Duodenal mucosa (tissue), 2 donors: Measurements from ENCODE around the gene TMC4.
A peak's percentile ranks its signal among the peaks of the same experiment; 100 is the strongest.
"Not testable (repeated sequence)": the region's sequence is repeated elsewhere in the genome, so short reads cannot be mapped to it uniquely, and the experiment has no call there.

ENCODE experiments used
- H3K27ac ChIP-seq: one replicate; pipeline ENCODE4 v1.7.0; 2013; ENCODE audit warnings: low read depth, low read length
- H3K27me3 ChIP-seq, 2 donors: one replicate each; pipeline ENCODE4 v1.7.0; 2013; ENCODE audit warnings: low read length in 2 of 2, control low read depth in 1 of 2; ENCODE audit not compliant: insufficient read depth in 2 of 2, control insufficient read depth in 1 of 2
- H3K36me3 ChIP-seq, 2 donors: one replicate each; pipeline ENCODE4 v1.7.0; 2013; ENCODE audit warnings: low read length in 2 of 2, control low read depth in 1 of 2; ENCODE audit not compliant: insufficient read depth in 2 of 2, control insufficient read depth in 1 of 2
- H3K4me1 ChIP-seq, 2 donors: one replicate each; pipeline ENCODE4 v1.7.0; 2013; ENCODE audit warnings: low read length in 2 of 2, control low read depth in 1 of 2; ENCODE audit not compliant: insufficient read depth in 2 of 2, control insufficient read depth in 1 of 2
- H3K4me3 ChIP-seq, 2 donors: one replicate each; pipeline ENCODE4 v1.7.0; 2013; ENCODE audit warnings: low read length in 2 of 2, low read depth in 1 of 2
- H3K9ac ChIP-seq, 2 donors: one replicate each; pipeline ENCODE4 v1.7.0; 2013; ENCODE audit warnings: low read length in 2 of 2, low read depth in 1 of 2
- H3K9me3 ChIP-seq, 2 donors: one replicate each; pipeline ENCODE4 v1.7.0; 2013; ENCODE audit warnings: low read length in 2 of 2, control low read depth in 1 of 2; ENCODE audit not compliant: control insufficient read depth in 1 of 2

TMC4 gene

DNA sequence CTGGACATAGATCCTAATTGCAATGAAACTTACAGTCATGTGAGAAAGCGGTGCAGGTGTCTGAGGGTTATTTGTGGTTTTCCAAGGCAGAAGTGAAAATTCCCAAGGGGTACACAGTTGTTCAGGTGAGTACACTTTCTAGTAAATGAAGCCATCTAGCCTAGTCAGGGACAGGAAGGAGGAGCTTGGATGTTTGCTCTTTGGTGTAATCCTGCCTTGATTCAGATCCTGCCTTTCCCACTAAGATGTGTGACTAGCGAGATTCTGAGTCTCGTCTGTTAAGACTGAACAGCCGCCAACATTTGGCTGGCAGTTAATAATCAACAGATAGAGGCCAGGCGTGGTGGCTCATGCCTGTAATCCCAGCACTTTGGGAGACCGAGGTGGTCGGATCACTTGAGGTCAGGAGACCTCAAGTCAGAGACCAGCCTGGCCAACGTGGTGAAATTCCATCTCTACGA is 30.2 kb upstream of the TMC4 start:
- peaks cover 58 to 73% of the 10 kb centered on the region in 2 donors for H3K4me1 ChIP-seq
- peak overlapping the region in 1 of 2 donors; percentile 85 for H3K9ac ChIP-seq
- peaks cover 43 to 69% of the 10 kb centered on the region in 2 donors for H3K36me3 ChIP-seq
- no peaks in the 10 kb centered on the region for H3K9me3 ChIP-seq
- H3K4me3 ChIP-seq = peak overlapping the region; percentile 78 to 95
- no peak overlapping the region for H3K27ac ChIP-seq
- H3K27me3 ChIP-seq = no peaks in the 10 kb centered on the region

DNA sequence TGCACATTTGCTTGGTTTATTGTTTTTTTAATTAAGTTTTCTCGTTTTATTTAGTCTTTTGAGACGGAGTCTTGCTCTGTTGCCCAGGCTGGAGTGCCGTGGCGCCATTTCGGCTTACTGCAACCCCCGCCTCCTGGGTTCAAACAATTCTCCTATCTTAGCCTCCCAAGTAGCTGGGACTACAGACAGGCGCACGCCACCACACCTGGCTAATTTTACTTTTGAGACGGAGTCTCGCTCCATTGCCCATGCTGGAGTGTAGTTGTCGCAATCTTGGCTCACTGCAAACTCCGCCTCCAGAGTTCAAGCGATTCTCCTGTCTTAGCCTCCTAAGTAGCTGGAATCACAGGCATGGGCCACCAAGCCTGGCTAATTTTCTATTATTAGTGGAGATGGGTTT is 29.0 kb upstream of the TMC4 start:
- no peak overlapping the region for H3K27ac ChIP-seq
- peaks cover 35 to 57% of the 10 kb centered on the region in 2 donors for H3K36me3 ChIP-seq
- peak overlapping the region; percentile 85 to 97 for H3K9ac ChIP-seq
- peaks cover 49 to 61% of the 10 kb centered on the region in 2 donors for H3K4me1 ChIP-seq
- H3K4me3 ChIP-seq = peak overlapping the region; percentile 78 to 95
- no peaks in the 10 kb centered on the region for H3K27me3 ChIP-seq
- H3K9me3 ChIP-seq = no peaks in the 10 kb centered on the region

- Histone ChIP-seq H3K27me3 (no peaks in the 10 kb centered on the region), H3K4me1 (peaks cover 42 to 53% of the 10 kb centered on the region in 2 donors)
These were observed 28.3 kb upstream of the TMC4 start for GRCh38 chr19:54201172-54201701.

DNA sequence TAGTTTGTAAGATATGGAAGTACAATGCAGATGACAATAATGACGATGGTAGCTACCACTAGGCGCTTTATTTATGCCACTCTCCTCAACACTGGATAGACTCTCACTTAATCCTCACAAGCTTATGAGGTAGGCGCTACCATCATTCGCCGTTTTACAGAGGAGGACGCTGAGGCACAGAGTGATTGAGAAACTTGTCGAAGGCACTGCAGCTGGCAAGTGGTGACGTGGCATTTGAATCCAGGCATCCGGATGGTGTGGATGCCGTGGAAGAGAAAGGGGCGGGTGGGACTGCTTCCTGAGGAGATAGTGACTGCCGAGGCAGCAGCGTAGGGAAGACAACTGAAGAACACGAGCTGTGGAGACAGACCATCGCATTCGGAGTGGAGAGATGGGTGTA is 26.4 kb upstream of the TMC4 start:
- no peaks in the 10 kb centered on the region for H3K27me3 ChIP-seq
- no peak overlapping the region for H3K9ac ChIP-seq
- no peaks in the 10 kb centered on the region for H3K9me3 ChIP-seq
- peaks cover 21 to 31% of the 10 kb centered on the region in 2 donors for H3K36me3 ChIP-seq
- no peak overlapping the region for H3K27ac ChIP-seq
- no peak overlapping the region for H3K4me3 ChIP-seq
- H3K4me1 ChIP-seq = peaks cover 30 to 36% of the 10 kb centered on the region in 2 donors

More at GRCh38 chr19:54201172-54201701, 28.3 kb upstream of the TMC4 start:
- peak overlapping the region; percentile 78 to 95 for H3K4me3 ChIP-seq
- H3K36me3 ChIP-seq = peaks cover 28 to 49% of the 10 kb centered on the region in 2 donors
- peak overlapping the region; percentile 85 to 97 for H3K9ac ChIP-seq
- H3K27ac ChIP-seq = peak overlapping the region; percentile 92
- H3K9me3 ChIP-seq = no peaks in the 10 kb centered on the region

GRCh38 chr19:54197121-54197520 is 24.2 kb upstream of the TMC4 start:
- Histone ChIP-seq H3K36me3 (peaks cover 14 to 20% of the 10 kb centered on the region in 2 donors), H3K4me3 (no peak overlapping the region), H3K4me1 (peaks cover 13 to 15% of the 10 kb centered on the region in 2 donors), H3K27me3 (no peaks in the 10 kb centered on the region), H3K9ac (no peak overlapping the region), H3K9me3 (no peaks in the 10 kb centered on the region), H3K27ac (no peak overlapping the region)

GRCh38 chr19:54196536-54196935 is 23.6 kb upstream of the TMC4 start:
- no peak overlapping the region for H3K9ac ChIP-seq
- H3K27ac ChIP-seq = no peak overlapping the region
- no peaks in the 10 kb centered on the region for H3K9me3 ChIP-seq
- no peaks in the 10 kb centered on the region for H3K27me3 ChIP-seq
- H3K36me3 ChIP-seq = peaks cover 8 to 14% of the 10 kb centered on the region in 2 donors
- peaks cover 13 to 15% of the 10 kb centered on the region in 2 donors for H3K4me1 ChIP-seq
- H3K4me3 ChIP-seq = no peak overlapping the region

DNA sequence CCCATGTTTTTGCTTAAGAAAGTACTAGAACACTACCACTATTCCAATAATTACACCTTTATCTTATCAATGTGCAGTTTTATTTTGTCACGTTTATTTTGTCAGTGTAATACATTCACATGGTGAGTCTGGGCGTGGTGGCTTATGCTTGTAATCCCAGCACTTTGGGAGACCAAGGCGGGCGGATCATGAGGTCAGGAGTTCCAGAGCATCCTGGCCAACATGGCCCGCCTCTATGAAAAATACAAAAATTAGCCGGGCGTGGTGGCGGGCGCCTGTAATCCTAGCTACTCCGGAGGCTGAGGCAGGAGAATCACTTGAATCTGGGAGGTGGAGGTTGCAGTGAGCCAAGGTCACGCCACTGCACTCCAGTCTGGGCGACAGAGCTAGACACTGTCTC is 21.5 kb upstream of the TMC4 start:
- H3K9ac ChIP-seq, H3K9me3 ChIP-seq: not testable (repeated sequence)

GRCh38 chr19:54193011-54193410 is 20.1 kb upstream of the TMC4 start:
- no peak overlapping the region for H3K9ac ChIP-seq

More for the DNA sequence above, 21.5 kb upstream of the TMC4 start:
- peaks cover 6 to 12% of the 10 kb centered on the region in 2 donors for H3K36me3 ChIP-seq
- peaks cover 9 to 10% of the 10 kb centered on the region in 2 donors for H3K4me1 ChIP-seq
- H3K27me3 ChIP-seq, H3K27ac ChIP-seq, H3K4me3 ChIP-seq: not testable (repeated sequence)

GRCh38 chr19:54191811-54192453 is 19.0 kb upstream of the TMC4 start:
- Histone ChIP-seq H3K9ac (peak overlapping the region; percentile 77 to 84), H3K36me3 (peaks cover 6 to 12% of the 10 kb centered on the region in 2 donors), H3K9me3 (no peaks in the 10 kb centered on the region), H3K27ac (peak overlapping the region; percentile 99), H3K4me1 (peaks cover 24 to 25% of the 10 kb centered on the region in 2 donors), H3K4me3 (peak overlapping the region; percentile 75 to 83), H3K27me3 (no peaks in the 10 kb centered on the region)

More at GRCh38 chr19:54193011-54193410, 20.1 kb upstream of the TMC4 start:
- Histone ChIP-seq H3K27me3 (no peaks in the 10 kb centered on the region), H3K4me3 (no peak overlapping the region), H3K27ac (no peak overlapping the region), H3K4me1 (peaks cover 15 to 18% of the 10 kb centered on the region in 2 donors), H3K9me3 (no peaks in the 10 kb centered on the region), H3K36me3 (peaks cover 6 to 12% of the 10 kb centered on the region in 2 donors)

DNA sequence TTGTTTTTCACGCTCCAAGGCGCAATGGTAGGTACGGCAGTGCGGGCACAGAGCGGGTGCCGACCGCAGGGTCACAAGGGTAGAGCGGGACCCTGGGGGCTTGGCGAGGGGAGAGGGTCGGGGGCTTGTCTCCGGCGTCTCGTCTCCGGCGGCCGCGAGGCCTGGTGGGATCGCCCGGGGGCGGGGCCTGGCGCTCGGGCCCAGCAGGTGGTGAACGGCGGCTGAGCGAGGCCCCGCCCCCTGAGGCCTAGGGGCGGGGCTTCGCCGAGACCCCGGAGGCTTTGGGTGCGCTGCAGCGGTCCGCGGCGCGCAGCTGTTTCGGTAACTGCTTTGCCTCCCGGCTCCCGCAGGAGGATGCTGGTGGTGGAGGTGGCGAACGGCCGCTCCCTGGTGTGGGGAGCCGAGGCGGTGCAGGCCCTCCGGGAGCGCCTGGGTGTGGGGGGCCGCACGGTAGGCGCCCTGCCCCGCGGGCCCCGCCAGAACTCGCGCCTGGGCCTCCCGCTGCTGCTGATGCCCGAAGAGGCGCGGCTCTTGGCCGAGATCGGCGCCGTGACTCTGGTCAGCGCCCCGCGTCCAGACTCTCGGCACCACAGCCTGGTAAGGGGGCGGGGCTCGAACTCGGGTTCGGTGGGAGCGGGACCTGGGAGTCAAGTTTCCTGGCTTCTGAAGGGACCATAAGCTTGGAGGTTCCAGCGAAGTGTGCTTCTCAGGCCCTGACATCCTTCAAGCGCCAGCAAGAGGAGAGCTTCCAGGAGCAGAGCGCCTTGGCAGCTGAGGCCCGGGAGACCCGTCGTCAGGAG is 18.3 kb upstream of the TMC4 start, which contains the start of gene TSEN34:
TSS of gene TSEN34 (plus strand) at position 298 of the 800 bp plus-strand sequence. CDS start at position 355, 57 bp downstream.
- peak within 1 kb of the TSS; percentile 77 to 84 for H3K9ac ChIP-seq
- no peaks in the 10 kb centered on the region for H3K9me3 ChIP-seq
- H3K36me3 ChIP-seq = peaks cover 6 to 18% of the 10 kb centered on the region in 2 donors
- peak within 1 kb of the TSS; percentile 99 for H3K27ac ChIP-seq
- H3K4me1 ChIP-seq = peaks cover 31 to 32% of the 10 kb centered on the region in 2 donors
- H3K27me3 ChIP-seq = no peaks in the 10 kb centered on the region
- H3K4me3 ChIP-seq = peak within 1 kb of the TSS; percentile 75 to 85
